Neuronal stem cell (in vitro differentiated cells): ENCODE measurements around the gene C8G.

Experiments used
- DNase-seq: peaks from one replicate; pipeline ENCODE4 v3.0.0-alpha.2; 2013; ENCODE audit warnings: low spot score
- H2AFZ ChIP-seq: one replicate; pipeline ENCODE4 v1.6.1; 2013; ENCODE audit warnings: mild to moderate bottlenecking, low read length, inconsistent platforms
- H2AK5ac ChIP-seq: 2 replicates; pipeline ENCODE4 v1.6.1; 2013; ENCODE audit warnings: low read depth, mild to moderate bottlenecking, inconsistent platforms, low read length, moderate library complexity, mixed read lengths
- H2BK120ac ChIP-seq: 2 replicates; pipeline ENCODE4 v1.6.1; 2013; ENCODE audit warnings: low read depth, mild to moderate bottlenecking, inconsistent platforms, low read length, moderate library complexity, mixed read lengths
- H2BK12ac ChIP-seq: one replicate; pipeline ENCODE4 v1.6.1; 2013; ENCODE audit warnings: low read length, inconsistent platforms
- H2BK15ac ChIP-seq: 2 replicates; pipeline ENCODE4 v1.6.1; 2013; ENCODE audit warnings: mild to moderate bottlenecking, low read length, inconsistent platforms, mixed read lengths
- H2BK5ac ChIP-seq: one replicate; pipeline ENCODE4 v1.6.1; 2013; ENCODE audit warnings: inconsistent platforms, mild to moderate bottlenecking, low read length, moderate library complexity
- H3K14ac ChIP-seq: one replicate; pipeline ENCODE4 v1.6.1; 2013; ENCODE audit warnings: low read length, inconsistent platforms
- H3K18ac ChIP-seq: 2 replicates; pipeline ENCODE4 v1.6.1; 2013; ENCODE audit warnings: low read length, inconsistent platforms
- H3K23ac ChIP-seq: 2 replicates; pipeline ENCODE4 v1.6.1; 2013; ENCODE audit warnings: low read depth, mild to moderate bottlenecking, mixed read lengths, low read length, inconsistent platforms; ENCODE audit not compliant: poor library complexity
- H3K27ac ChIP-seq: replicated peaks from 3 replicates; pipeline ENCODE4 v1.5.1; 2013; ENCODE audit warnings: low read length, inconsistent platforms
- H3K27me3 ChIP-seq, 3 experiments: 2 replicates each; pipeline ENCODE4 v1.6.1; 2013; ENCODE audit warnings: low read length in 3 of 3, mild to moderate bottlenecking in 2 of 3, inconsistent platforms in 1 of 3, low read depth in 1 of 3, mixed read lengths in 1 of 3, moderate library complexity in 1 of 3; ENCODE audit not compliant: control insufficient read depth in 3 of 3, insufficient read depth in 3 of 3
- H3K36me3 ChIP-seq, 2 donors: replicated peaks in 1 of 2; 2 replicates each; pipeline ENCODE4 v1.6.1; 2013; ENCODE audit warnings: low read length in 2 of 2; ENCODE audit not compliant: control insufficient read depth in 2 of 2, insufficient read depth in 2 of 2
- H3K4ac ChIP-seq: 2 replicates; pipeline ENCODE4 v1.6.1; 2013; ENCODE audit warnings: inconsistent platforms, mild to moderate bottlenecking, low read length, moderate library complexity
- H3K4me1 ChIP-seq, 2 donors: 1 replicate in 1 of 2; 2 replicates in 1 of 2; pipeline ENCODE4 v1.6.1; 2013; ENCODE audit warnings: low read length in 2 of 2, low read depth in 1 of 2; ENCODE audit not compliant: control insufficient read depth in 2 of 2, insufficient read depth in 1 of 2
- H3K4me2 ChIP-seq: one replicate; pipeline ENCODE4 v1.6.1; 2013; ENCODE audit warnings: mild to moderate bottlenecking, low read length, inconsistent platforms; ENCODE audit not compliant: insufficient read depth, poor library complexity, severe bottlenecking
- H3K4me3 ChIP-seq, 2 donors: 2 replicates each; pipeline ENCODE4 v1.5.1; 2013; ENCODE audit warnings: low read length in 2 of 2, mild to moderate bottlenecking in 2 of 2, inconsistent platforms in 1 of 2, moderate library complexity in 1 of 2
- H3K79me1 ChIP-seq: one replicate; pipeline ENCODE4 v1.6.1; 2013; ENCODE audit warnings: low read depth, mild to moderate bottlenecking, inconsistent platforms, low read length, moderate library complexity
- H3K9ac ChIP-seq: one replicate; pipeline ENCODE4 v1.6.1; 2013; ENCODE audit warnings: mild to moderate bottlenecking, low read depth, low read length, inconsistent platforms; ENCODE audit not compliant: poor library complexity
- H3K9me3 ChIP-seq, 2 donors: replicated peaks in 1 of 2; 2 replicates each; pipeline versions ENCODE3 to v1.6.1; 2013; ENCODE audit warnings: low read length in 2 of 2, mild to moderate bottlenecking in 2 of 2, inconsistent platforms in 1 of 2, low read depth in 1 of 2, mixed read lengths in 1 of 2, moderate library complexity in 1 of 2; ENCODE audit not compliant: control insufficient read depth in 2 of 2, insufficient read depth in 1 of 2
- H4K8ac ChIP-seq: one replicate; pipeline ENCODE4 v1.6.1; 2013; ENCODE audit warnings: low read depth, mild to moderate bottlenecking, inconsistent platforms, low read length, moderate library complexity
- H4K91ac ChIP-seq: one replicate; pipeline ENCODE4 v1.6.1; 2013; ENCODE audit warnings: low read length, low read depth, mild to moderate bottlenecking, inconsistent platforms; ENCODE audit not compliant: poor library complexity
- WGBS, 2 donors: extraction: QIAGEN DNeasy Blood & Tissue Kit; methylation state at CpG; one replicate each; pipeline ENCODE4 v1.1.7; 2013; ENCODE audit warnings: missing lambda C conversion rate in 2 of 2, mixed read lengths in 1 of 2; ENCODE audit not compliant: insufficient read length in 2 of 2, insufficient replicate concordance in 1 of 2; ENCODE audit errors: extremely low coverage in 2 of 2; 5-methylcytosine and 5-hydroxymethylcytosine counted together

C8G gene

DNA sequence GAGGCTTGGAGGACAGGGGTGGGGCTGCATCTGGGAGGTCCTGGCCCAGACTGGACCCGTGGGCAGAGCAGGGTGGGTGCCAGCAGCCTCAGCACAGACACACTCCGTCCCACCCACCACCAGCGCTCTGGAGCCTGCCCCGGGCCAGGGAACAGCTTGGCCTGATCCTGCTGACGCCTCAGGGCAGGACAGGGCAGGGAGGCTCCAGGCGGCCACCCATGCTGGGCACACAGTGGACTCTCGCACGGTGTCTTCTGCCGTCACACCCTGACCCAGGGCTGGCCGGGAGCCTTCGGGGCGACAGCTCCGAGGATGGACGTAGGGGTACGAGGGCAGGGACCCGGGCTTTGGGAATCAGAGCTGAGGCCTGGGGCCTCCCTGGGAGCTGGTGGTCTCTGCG is 24.1 kb downstream of the C8G start:
- H3K4ac ChIP-seq, result peak overlapping the region; percentile 11
- peak overlapping the region; percentile 89 for H3K14ac ChIP-seq
- no peaks in the 10 kb centered on the region for H3K9me3 ChIP-seq
- no CpG with 5 or more reads among the region's 17 CpGs for WGBS, 2 donors
- peaks cover 0 to 32% (median 0%) of the 10 kb centered on the region in 3 experiments for H3K27me3 ChIP-seq
- H3K36me3 ChIP-seq, result no peaks in the 10 kb centered on the region
- H3K79me1 ChIP-seq, result no peaks in the 10 kb centered on the region
- peak overlapping the region; percentile 30 for H3K9ac ChIP-seq
- peak overlapping the region; percentile 76 for H3K18ac ChIP-seq
- H2AFZ ChIP-seq, result no peak overlapping the region
- no peak overlapping the region for H2BK15ac ChIP-seq
- no peak overlapping the region for H2BK120ac ChIP-seq
- H3K27ac ChIP-seq, result no peak overlapping the region
- no peak overlapping the region for H4K8ac ChIP-seq
- no peak overlapping the region for H4K91ac ChIP-seq
- DNase-seq, result no peak
- peak overlapping the region; percentile 75 for H2BK5ac ChIP-seq
- peak overlapping the region; percentile 84 for H2BK12ac ChIP-seq
- H3K4me3 ChIP-seq, result no peak overlapping the region
- no peak overlapping the region for H3K23ac ChIP-seq
- no peak overlapping the region for H3K4me2 ChIP-seq
- H3K4me1 ChIP-seq, result peaks cover 4 to 10% of the 10 kb centered on the region in 2 donors
- H2AK5ac ChIP-seq, result peak overlapping the region; percentile 94

DNA sequence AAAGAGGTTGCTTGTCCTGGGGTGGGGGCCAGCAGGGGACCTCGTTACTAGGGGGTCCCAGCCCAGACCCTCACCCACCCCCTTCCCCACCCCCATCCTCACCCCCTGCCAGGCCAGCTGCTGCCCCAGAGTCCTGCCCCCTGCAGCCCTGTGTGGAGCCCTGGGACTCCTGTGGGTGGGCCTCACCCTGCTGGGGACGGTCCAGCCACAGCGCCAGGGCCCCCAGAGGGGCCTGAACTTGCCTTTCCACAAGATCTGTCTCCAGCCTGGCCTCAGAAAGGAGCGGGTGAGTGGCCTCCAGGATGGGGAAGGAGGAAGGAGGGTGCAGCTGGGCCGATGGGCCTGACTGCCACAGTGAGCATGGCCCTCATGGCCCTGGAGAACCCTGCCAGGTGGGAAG is 24.7 kb downstream of the C8G start:
- peak overlapping the region; percentile 53 for H2BK5ac ChIP-seq
- peak overlapping the region; percentile 73 for H3K23ac ChIP-seq
- no peak overlapping the region for H3K4ac ChIP-seq
- no peaks in the 10 kb centered on the region for H3K79me1 ChIP-seq
- H3K36me3 ChIP-seq, result no peaks in the 10 kb centered on the region
- no peak overlapping the region for H3K9ac ChIP-seq
- peak overlapping the region; percentile 9 for H4K91ac ChIP-seq
- H2BK12ac ChIP-seq, result no peak overlapping the region
- no peak overlapping the region for H3K4me2 ChIP-seq
- peak overlapping the region; percentile 99 for H2AK5ac ChIP-seq
- H3K27me3 ChIP-seq, result peaks cover 0 to 33% (median 0%) of the 10 kb centered on the region in 3 experiments
- peak overlapping the region; percentile 52 for H3K18ac ChIP-seq
- H4K8ac ChIP-seq, result no peak overlapping the region
- no peaks in the 10 kb centered on the region for H3K9me3 ChIP-seq
- no peak overlapping the region for H3K4me3 ChIP-seq
- H3K14ac ChIP-seq, result no peak overlapping the region
- WGBS, 2 donors, result no CpG with 5 or more reads among the region's 5 CpGs
- no peak overlapping the region for H2AFZ ChIP-seq
- no peak overlapping the region for H3K27ac ChIP-seq
- H2BK120ac ChIP-seq, result no peak overlapping the region
- peaks cover 4 to 6% of the 10 kb centered on the region in 2 donors for H3K4me1 ChIP-seq
- peak overlapping the region; percentile 49 for H2BK15ac ChIP-seq
- DNase-seq, result no peak

- Histone ChIP-seq H2BK12ac (peak overlapping the region; percentile 73), H3K9ac (no peak overlapping the region), H3K36me3 (no peaks in the 10 kb centered on the region), H4K8ac (peak overlapping the region; percentile 65), H3K9me3 (no peaks in the 10 kb centered on the region), H2BK15ac (peak overlapping the region; percentile 49), H2AK5ac (peak overlapping the region; percentile 99), H3K23ac (peak overlapping the region; percentile 73), H3K4me1 (peaks cover 4 to 6% of the 10 kb centered on the region in 2 donors), H3K18ac (peak overlapping the region; percentile 52), H3K27ac (no peak overlapping the region), H4K91ac (peak overlapping the region; percentile 9), H3K4me3 (no peak overlapping the region), H2AFZ (no peak overlapping the region), H3K4ac (no peak overlapping the region), H2BK120ac (no peak overlapping the region), H3K14ac (peak overlapping the region; percentile 71), H3K4me2 (no peak overlapping the region), H2BK5ac (peak overlapping the region; percentile 53), H3K27me3 (peaks cover 0 to 38% (median 0%) of the 10 kb centered on the region in 3 experiments), H3K79me1 (no peaks in the 10 kb centered on the region)
- WGBS, 2 donors, result no CpG with 5 or more reads among the region's 11 CpGs
- DNase-seq, result no peak
Observed at GRCh38 chr9:136970361-136970760, 25.3 kb downstream of the C8G start.

GRCh38 chr9:136971746-136972145 is 26.7 kb downstream of the C8G start:
- WGBS, 2 donors, result no CpG with 5 or more reads among the region's 14 CpGs

More at GRCh38 chr9:136971746-136972145, 26.7 kb downstream of the C8G start:
- Histone ChIP-seq H3K27ac (no peak overlapping the region), H3K36me3 (no peaks in the 10 kb centered on the region), H3K14ac (no peak overlapping the region), H3K27me3 (peaks cover 0 to 50% (median under 1%) of the 10 kb centered on the region in 3 experiments), H4K91ac (no peak overlapping the region), H2BK12ac (peak overlapping the region; percentile 82), H2BK120ac (peak overlapping the region; percentile 72), H3K4ac (no peak overlapping the region), H2AFZ (no peak overlapping the region), H3K4me2 (no peak overlapping the region), H2BK5ac (no peak overlapping the region), H3K4me3 (no peak overlapping the region), H2BK15ac (peak overlapping the region; percentile 89), H3K23ac (no peak overlapping the region), H3K4me1 (no peaks in the 10 kb centered on the region), H3K79me1 (no peaks in the 10 kb centered on the region), H3K18ac (peak overlapping the region; percentile 76), H4K8ac (no peak overlapping the region), H3K9ac (no peak overlapping the region), H2AK5ac (peak overlapping the region; percentile 84), H3K9me3 (no peaks in the 10 kb centered on the region)
- no peak for DNase-seq
